Caco-2 (cell line): ENCODE measurements around the gene CISD2. TPM values are rescaled to one million over a fixed set of nuclear protein-coding genes. Genes with fewer than 3 reads are reported as not detected.
A peak's percentile ranks its signal among the peaks of the same experiment; 100 is the strongest.
"Not testable (repeated sequence)": the region's sequence is repeated elsewhere in the genome, so short reads cannot be mapped to it uniquely, and the experiment has no call there.

ENCODE experiments used
- BruUV-seq: library from RNA; stranded (reverse); fragments of 400-500 nt; replicated peaks from 2 replicates; lab custom pipeline; 2021; lab: Mats Ljungman, UMichigan
- CTCF ChIA-PET: fragments of 300-600 bp; sonication (Branson Sonifier 250); formaldehyde crosslinking; loops from one replicate; lab custom pipeline; 2022; ENCODE audit warnings: antibody characterized with exemption; lab: Charles Lee
- POLR2A ChIA-PET: fragments of 300-600 bp; sonication (Branson Sonifier 250); formaldehyde crosslinking; loops from one replicate; lab custom pipeline; 2022; ENCODE audit warnings: antibody characterized with exemption; lab: Charles Lee
- DNase-seq, 2 experiments: peaks; one replicate each; pipeline versions ENCODE4 v3.0.0 to v3.0.0-alpha.2; 2020 to 2022
- H3K27me3 ChIP-seq: replicated peaks from 2 replicates; pipeline ENCODE4 v1.6.0; 2011; ENCODE audit warnings: low read length; ENCODE audit not compliant: control insufficient read depth, insufficient read depth
- H3K36me3 ChIP-seq: 2 replicates; pipeline ENCODE4 v1.5.1; 2011; ENCODE audit warnings: low read length; ENCODE audit not compliant: control insufficient read depth, insufficient read depth
- H3K4me1 ChIP-seq: fragments of 250-450 bp; sonication (Bioruptor Pico); 2 replicates; pipeline ENCODE4 v1.5.1; 2020; ENCODE audit warnings: mild to moderate bottlenecking
- H3K4me3 ChIP-seq: 2 replicates; pipeline ENCODE4 v1.5.1; 2011; ENCODE audit warnings: low read depth, mild to moderate bottlenecking, control low read depth, low read length
- H3K9me3 ChIP-seq: fragments of 250-450 bp; sonication (Bioruptor Pico); 2 replicates; pipeline ENCODE4 v1.5.1; 2020; ENCODE audit warnings: mild to moderate bottlenecking, moderate library complexity
- H3K27ac Mint-ChIP-seq: one replicate; pipeline ENCODE4 v1.8.0; 2022; ENCODE audit warnings: mixed read lengths; ENCODE audit not compliant: unreplicated experiment
- H3K27me3 Mint-ChIP-seq: one replicate; pipeline ENCODE4 v1.8.0; 2022; ENCODE audit warnings: mixed read lengths; ENCODE audit not compliant: insufficient read depth, unreplicated experiment
- H3K36me3 Mint-ChIP-seq: one replicate; pipeline ENCODE4 v1.8.0; 2022; ENCODE audit warnings: mild to moderate bottlenecking, mixed read lengths; ENCODE audit not compliant: insufficient read depth, unreplicated experiment
- H3K4me1 Mint-ChIP-seq: one replicate; pipeline ENCODE4 v1.8.0; 2022; ENCODE audit warnings: low read depth, mixed read lengths; ENCODE audit not compliant: unreplicated experiment
- H3K4me3 Mint-ChIP-seq: one replicate; pipeline ENCODE4 v1.8.0; 2022; ENCODE audit warnings: mild to moderate bottlenecking, moderate library complexity, mixed read lengths; ENCODE audit not compliant: unreplicated experiment
- H3K9me3 Mint-ChIP-seq: one replicate; pipeline ENCODE4 v1.8.0; 2022; ENCODE audit warnings: mixed read lengths; ENCODE audit not compliant: unreplicated experiment
- CTCF ChIP-seq, 2 experiments: fragments of 200-600 bp in 1 of 2; IDR thresholded peaks; 1 replicate in 1 of 2; 2 replicates in 1 of 2; pipeline versions ENCODE4 v1.5.1 to v1.8.0; 2011 to 2022; ENCODE audit warnings: antibody characterized with exemption in 1 of 2, control low read depth in 1 of 2, inconsistent platforms in 1 of 2, low read depth in 1 of 2, low read length in 1 of 2, mild to moderate bottlenecking in 1 of 2, moderate library complexity in 1 of 2; ENCODE audit not compliant: insufficient read depth in 1 of 2, severe bottlenecking in 1 of 2, unreplicated experiment in 1 of 2
- intact Hi-C: fragments of 100-400 bp; cut with micrococcal nuclease; formaldehyde crosslinking; loops from one replicate; pipeline ENCODE4 v1.10.0; 2022; ENCODE audit not compliant: unreplicated experiment
- total RNA-seq: library from RNA; stranded (reverse); gene quantifications from 2 replicates; pipeline ENCODE4 v1.2.3, GENCODE V29; 2022

The CISD2 gene
- total RNA-seq, 1 experiment from 2014 or later, result 54.0 TPM

GRCh38 chr4:102869569-102870197 is 891 bp downstream of the CISD2 start:
- POLR2A ChIA-PET, result interaction anchor here (0.6 to 2.9 kb wide), 7 partner anchors 42 to 249 kb away, joined by 3 to 72 read pairs (median 6); partner anchors contain the start of genes MANBA and UBE2D3
- Mint-ChIP-seq H3K36me3 (peaks cover 36% of the 10 kb centered on the region), H3K27ac (peak overlapping the region; percentile 95), H3K9me3 (peaks cover 3% of the 10 kb centered on the region), H3K4me1 (peaks cover 6% of the 10 kb centered on the region), H3K27me3 (no peaks in the 10 kb centered on the region), H3K4me3 (peak overlapping the region; percentile 97)
- Histone ChIP-seq H3K36me3 (no peaks in the 10 kb centered on the region), H3K4me1 (0 out of 2 replicates have a peak, but pooled peaks cover 3% of the 10 kb centered on the region), H3K27me3 (no peaks in the 10 kb centered on the region), H3K9me3 (no peaks in the 10 kb centered on the region), H3K4me3 (peak overlapping the region; percentile 84)
- no peak for DNase-seq
- no peak for TF ChIP-seq CTCF (IDR thresholded peaks at IDR 0.05; ENCODE audit: insufficient read depth in 1 of 2, low read depth in 1 of 2, low read length in 1 of 2, severe bottlenecking in 1 of 2, unreplicated experiment in 1 of 2)
- CTCF ChIA-PET, result interaction anchor here (1.8 kb wide), 1 partner anchor 42 kb away, joined by 5 read pairs; the partner anchor contains the start of gene UBE2D3
- BruUV-seq, result TSS peak; percentile 38
- intact Hi-C loops, result loop anchor here (1.0 to 5.0 kb wide), 5 partner anchors 42 to 439 kb away; partner anchors contain the start of gene UBE2D3

GRCh38 chr4:102871772-102872171 is 3.0 kb downstream of the CISD2 start:
- peaks cover 9% of the 10 kb centered on the region for H3K9me3 Mint-ChIP-seq
- no peak overlapping the region for H3K27ac Mint-ChIP-seq
- DNase-seq, result no peak
- BruUV-seq, result no TSS peak
- no peak overlapping the region for H3K4me3 Mint-ChIP-seq
- ChIA-PET CTCF (no interaction called here), POLR2A (no interaction called here)
- H3K36me3 ChIP-seq, result no peaks in the 10 kb centered on the region
- no peak for TF ChIP-seq CTCF (IDR thresholded peaks at IDR 0.05; ENCODE audit: insufficient read depth in 1 of 2, low read depth in 1 of 2, low read length in 1 of 2, severe bottlenecking in 1 of 2, unreplicated experiment in 1 of 2)
- 0 out of 2 replicates have a peak, but pooled peaks cover 3% of the 10 kb centered on the region for H3K4me1 ChIP-seq
- no peaks in the 10 kb centered on the region for H3K4me1 Mint-ChIP-seq
- intact Hi-C loops, result no loop called here
- H3K4me3 ChIP-seq, result no peak overlapping the region
- no peaks in the 10 kb centered on the region for H3K27me3 Mint-ChIP-seq
- peaks cover 56% of the 10 kb centered on the region for H3K36me3 Mint-ChIP-seq
- no peaks in the 10 kb centered on the region for H3K27me3 ChIP-seq
- peaks cover 4% of the 10 kb centered on the region; the same call in 1 of the 2 replicates for H3K9me3 ChIP-seq

- CTCF ChIA-PET, H3K36me3 ChIP-seq, intact Hi-C loops: not testable (repeated sequence)
Observed at GRCh38 chr4:102877477-102878106, 8.8 kb downstream of the CISD2 start.

GRCh38 chr4:102878349-102878748 is 9.6 kb downstream of the CISD2 start:
- H3K4me3 ChIP-seq, H3K27me3 ChIP-seq, H3K27ac Mint-ChIP-seq, H3K4me1 ChIP-seq, BruUV-seq, H3K27me3 Mint-ChIP-seq, intact Hi-C loops, DNase-seq, H3K9me3 Mint-ChIP-seq, POLR2A ChIA-PET, CTCF ChIA-PET, H3K36me3 ChIP-seq, H3K4me1 Mint-ChIP-seq: not testable (repeated sequence)
- Mint-ChIP-seq H3K36me3 (peaks cover 50% of the 10 kb centered on the region), H3K4me3 (peak overlapping the region; percentile 29)
- peaks cover 15% of the 10 kb centered on the region for H3K9me3 ChIP-seq

More at GRCh38 chr4:102877477-102878106, 8.8 kb downstream of the CISD2 start:
- H3K4me3 ChIP-seq, H3K4me3 Mint-ChIP-seq, H3K27ac Mint-ChIP-seq, H3K9me3 Mint-ChIP-seq, H3K4me1 ChIP-seq, H3K4me1 Mint-ChIP-seq, BruUV-seq, DNase-seq, H3K27me3 ChIP-seq, POLR2A ChIA-PET, H3K27me3 Mint-ChIP-seq: not testable (repeated sequence)
- peaks cover 57% of the 10 kb centered on the region for H3K36me3 Mint-ChIP-seq
- H3K9me3 ChIP-seq, result peaks cover 15% of the 10 kb centered on the region
